Measurements from ENCODE around the gene OGFOD3.
A peak's percentile ranks its signal among the peaks of the same experiment; 100 is the strongest.
"Not testable (repeated sequence)": the region's sequence is repeated elsewhere in the genome, so short reads cannot be mapped to it uniquely, and the experiment has no call there.

Gene OGFOD3

DNA sequence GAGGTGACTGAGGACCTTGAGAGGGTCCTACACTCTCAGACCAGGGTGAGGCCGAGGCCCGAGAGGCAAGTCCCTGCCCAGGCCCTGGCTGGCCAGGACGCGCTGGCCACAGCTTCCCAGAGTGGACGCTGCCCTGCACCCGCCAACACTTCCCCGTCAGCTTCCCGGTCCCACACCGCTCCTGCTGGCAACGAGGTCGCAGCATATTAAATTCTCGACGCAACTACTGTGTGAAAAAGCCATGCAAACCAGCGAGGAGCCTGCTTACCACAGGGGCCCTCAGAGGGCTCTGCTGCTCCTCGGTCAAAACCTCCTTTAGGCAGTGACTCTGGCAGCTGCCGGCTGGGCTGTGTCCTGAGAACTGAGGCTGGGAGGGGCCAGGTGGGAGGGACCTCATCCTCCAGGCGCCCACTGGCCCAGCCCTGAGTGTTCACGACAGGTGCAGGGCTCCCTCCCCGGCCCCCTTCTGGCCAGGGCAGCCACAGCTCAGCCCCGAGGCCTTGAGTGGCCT lies 61.5 kb downstream of the OGFOD3 start:
- DNase-seq (ENCODE audit: low read depth in 3 of 3, low spot score in 1 of 3), result no peak

DNA sequence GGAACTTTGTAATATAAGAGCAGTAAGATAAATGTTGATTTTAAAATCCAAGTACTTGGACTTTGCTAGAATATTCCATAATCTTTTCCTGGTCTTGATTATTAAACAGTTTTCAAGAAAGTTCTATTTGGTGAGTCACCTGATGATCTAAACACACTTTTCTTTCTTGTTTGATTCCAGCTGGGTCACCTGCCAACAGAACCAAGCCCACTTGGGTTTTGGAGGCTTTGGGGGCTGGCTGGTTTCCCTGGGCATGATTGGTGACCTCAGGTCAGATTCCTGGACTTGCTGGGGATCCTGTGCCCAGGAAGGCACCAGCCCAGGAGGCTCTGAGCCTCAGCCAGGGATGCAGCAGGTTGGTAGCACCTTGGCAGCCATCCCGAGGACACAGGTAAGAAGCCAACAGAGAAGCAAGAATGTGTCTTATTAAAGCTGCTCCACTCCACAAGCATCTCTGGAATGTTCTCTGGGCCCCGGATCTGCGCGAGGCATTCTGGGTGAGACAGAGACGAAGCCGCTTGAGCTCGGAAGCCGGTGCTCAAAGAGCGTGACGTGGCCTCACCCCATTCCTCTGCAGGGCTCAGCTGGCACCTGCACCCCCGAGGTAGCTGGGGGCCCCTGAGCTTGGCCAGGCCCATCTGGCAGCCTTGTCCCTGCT lies 62.5 kb downstream of the OGFOD3 start:
- DNase-seq (ENCODE audit: low read depth in 3 of 3, low spot score in 1 of 3), result no peak

DNA sequence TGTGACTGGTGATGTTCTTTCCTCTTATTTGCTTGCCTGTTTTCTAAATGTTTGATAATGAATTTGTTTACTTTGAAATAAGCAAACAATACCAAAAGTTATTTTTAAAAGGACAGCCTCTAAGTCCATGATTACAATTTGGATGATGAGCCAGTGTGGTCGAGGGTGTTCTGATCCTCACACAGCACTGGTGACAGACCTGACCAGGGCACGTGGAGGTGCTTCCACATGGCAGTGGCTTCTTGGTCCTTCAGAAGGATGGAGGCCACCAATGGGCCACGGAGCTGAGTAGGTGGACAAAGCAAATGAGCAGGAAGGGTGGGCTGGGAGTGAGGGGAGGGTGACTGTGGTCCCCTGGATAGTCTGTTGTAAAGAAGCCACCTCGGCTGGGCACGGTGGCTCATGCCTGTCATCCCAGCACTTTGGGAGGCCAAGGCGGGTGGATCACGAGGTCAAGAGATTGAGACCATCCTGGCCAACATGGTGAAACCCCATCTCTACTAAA lies 63.5 kb downstream of the OGFOD3 start:
- DNase-seq (ENCODE audit: low read depth in 3 of 3, low spot score in 1 of 3), result no peak

DNA sequence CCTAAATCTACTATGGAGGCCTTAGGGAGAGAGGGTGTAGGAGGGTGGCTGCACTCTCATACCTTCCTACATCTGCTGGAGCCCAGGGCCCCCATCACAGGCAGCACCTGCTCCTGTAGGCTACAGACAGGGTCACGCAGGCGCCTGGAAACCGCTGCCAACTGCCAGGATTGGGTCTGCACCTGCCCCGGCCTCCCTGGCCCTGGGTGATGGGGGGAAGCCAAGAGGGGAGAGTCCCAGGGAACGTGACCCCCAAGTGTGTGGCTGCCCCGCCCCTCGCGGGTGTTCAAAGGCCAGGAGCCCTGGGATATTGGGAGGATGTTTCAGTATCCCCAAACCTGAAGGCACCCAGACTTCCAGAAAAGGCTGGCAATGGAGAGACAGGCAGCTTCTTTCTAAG lies 64.9 kb downstream of the OGFOD3 start:
- DNase-seq (ENCODE audit: low read depth in 3 of 3, low spot score in 1 of 3), result no peak

DNA sequence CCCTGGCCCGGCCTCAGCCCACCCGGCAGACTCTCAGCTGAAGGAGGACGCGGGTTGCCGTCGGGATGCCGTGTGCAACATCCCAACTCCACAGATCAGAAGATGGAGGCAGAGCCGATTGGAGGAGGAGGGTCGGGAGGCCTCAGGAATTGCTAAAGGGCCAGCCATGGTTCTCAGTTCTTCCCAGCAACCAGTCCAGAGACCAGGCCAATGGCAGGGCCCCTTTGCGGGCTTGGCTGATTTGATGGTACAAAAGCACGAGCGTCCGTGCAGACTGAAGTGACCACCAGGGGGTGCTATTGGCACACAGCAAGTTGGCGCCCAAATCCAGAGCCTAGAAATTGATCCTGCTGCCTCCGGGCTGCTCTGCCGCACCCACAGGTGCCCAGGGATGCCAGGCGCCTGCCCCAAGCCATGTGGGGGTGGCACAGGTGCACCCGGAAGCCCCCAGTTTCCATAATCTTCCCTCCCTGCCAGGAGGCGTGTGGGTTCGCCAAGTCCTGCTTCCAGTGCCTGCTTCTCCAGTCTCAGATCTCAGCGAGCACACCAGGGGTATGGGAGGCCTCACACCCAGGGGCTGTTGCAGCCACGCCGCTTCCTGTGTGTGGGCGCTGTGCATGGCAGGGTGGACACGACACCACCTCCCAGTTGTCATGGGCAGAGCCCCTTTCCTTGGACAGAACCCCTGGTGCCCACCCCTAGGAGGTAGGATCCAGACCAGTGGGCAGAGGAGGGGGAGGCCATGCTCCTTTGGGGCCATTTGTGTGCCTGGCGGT lies 66.5 kb downstream of the OGFOD3 start:
- peak; percentile 56 to 67 (median 66) for DNase-seq (ENCODE audit: low read depth in 3 of 3, low spot score in 1 of 3)

DNA sequence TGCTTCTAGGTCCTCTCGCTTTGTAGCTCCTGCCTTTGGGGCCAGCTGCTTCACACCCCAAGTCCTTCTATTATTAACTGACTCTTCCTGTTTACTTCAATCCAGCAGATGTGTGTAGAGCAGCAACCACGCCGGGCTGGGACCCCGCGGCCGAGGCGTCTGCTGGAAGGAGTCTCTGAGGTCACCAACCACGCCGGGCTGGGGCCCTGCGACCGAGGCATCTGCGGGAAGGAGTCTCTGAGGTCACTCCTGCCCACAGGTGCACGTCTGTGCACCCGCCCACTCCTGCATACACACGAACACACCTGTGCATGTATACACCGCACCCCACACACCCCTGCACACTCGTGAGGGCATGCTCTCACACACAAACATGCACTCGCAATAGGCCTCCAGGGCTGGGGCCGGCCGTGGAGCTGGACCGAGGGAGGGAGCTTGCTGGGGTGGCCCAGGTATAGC lies 67.1 kb downstream of the OGFOD3 start:
- DNase-seq (ENCODE audit: low read depth in 3 of 3, low spot score in 1 of 3), result no peak

DNA sequence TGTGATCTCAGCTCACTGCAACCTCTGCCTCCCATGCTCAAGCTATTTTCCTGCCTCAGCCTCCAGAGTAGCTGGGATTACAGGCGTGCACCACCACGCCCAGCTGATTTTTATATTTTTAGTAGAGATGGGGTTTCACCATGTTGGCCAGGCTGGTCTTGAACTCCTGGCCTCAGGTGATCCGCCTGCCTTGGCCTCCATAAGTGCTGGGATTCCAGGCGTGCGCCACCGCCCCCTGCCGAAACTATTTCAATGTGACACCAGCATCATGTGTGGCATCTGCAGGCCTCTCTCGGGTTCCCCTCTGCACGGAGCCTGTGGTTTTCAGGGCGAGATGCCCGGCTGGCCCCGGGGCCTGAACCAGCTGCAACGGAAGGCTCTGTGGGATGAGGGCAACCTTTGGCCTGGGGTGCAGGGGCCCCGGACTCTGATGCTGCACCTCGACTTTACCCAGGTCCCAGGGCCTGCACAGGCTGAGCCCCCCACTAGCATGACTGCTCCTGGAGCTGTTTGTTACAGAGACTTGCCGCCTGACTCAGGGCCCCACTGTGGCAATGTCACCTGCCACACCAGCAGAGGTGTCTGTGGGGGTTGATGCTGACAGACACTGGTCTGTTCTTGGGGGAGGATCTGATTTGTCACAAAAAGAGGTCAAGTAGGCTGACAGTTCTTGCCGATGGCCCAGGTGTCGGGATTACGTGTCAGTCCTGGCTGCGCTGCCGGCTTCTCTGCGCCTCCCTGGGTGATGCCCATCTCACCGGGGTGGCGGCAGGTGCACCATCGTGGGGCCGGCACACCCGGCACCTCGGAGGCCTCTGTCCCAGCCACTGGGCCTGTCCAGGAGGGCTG lies 68.0 kb downstream of the OGFOD3 start:
- DNase-seq (ENCODE audit: low read depth in 3 of 3, low spot score in 1 of 3), result no peak

DNA sequence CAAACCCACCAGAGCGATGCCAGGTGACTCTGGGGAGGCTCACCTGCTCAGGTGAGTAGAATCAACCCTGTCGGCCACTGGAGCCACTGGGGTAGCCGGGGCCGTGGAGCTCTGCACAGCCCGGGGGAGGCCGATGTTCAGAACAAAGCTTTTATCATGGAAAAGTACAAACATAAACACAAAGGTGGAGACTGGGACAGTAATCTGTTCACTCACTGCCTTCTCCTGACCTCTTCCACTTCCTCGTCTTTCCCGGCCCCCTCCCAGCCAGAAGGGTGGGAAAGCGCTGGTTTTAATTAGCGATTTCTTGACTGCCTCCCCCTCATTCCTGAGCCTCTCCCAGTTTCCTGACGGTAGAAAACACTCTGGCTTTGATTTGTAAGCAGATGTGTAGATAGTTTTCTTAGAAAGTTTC lies 69.1 kb downstream of the OGFOD3 start:
- no peak for DNase-seq (ENCODE audit: low read depth in 3 of 3, low spot score in 1 of 3)

DNA sequence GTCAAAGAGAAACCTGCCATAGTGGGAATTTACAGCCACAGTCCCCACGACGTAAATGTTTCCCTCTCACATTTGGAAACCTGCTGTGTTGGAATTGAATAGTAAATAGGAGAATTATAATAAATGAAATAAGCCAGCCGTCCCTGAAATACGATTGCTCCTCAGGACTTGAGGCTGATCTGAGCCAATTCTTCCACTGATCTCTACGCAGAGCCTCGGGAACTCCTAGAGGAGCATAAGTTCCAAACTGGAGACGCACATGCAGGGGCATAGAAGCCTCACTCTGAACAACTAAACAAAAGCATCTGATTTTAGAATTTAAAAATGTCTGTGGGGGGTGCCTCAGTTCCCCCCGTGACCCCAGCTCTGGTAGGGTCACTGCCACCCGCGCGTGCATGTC lies 69.5 kb downstream of the OGFOD3 start:
- DNase-seq (ENCODE audit: low read depth in 3 of 3, low spot score in 1 of 3), result no peak

DNA sequence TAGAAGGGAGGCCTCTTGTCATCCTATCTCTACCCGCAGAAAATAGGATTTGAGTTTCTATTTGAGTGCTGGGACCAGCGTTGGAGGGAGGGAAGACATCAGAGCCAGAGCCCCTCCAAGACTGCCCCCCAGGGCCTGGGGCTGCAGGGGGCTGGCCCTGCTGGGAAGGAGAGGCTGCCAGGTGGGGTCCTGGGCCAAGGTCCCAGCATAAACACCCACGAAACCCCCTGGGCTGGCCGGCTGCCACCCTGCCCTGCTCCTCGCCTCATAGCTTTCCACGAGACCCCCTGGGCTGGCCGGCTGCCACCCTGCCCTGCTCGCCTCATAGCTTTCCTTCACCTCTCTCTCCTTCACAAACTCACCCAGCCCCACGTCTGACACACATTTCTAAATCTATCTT lies 70.0 kb downstream of the OGFOD3 start:
- DNase-seq (ENCODE audit: low read depth in 3 of 3, low spot score in 1 of 3), result no peak

DNA sequence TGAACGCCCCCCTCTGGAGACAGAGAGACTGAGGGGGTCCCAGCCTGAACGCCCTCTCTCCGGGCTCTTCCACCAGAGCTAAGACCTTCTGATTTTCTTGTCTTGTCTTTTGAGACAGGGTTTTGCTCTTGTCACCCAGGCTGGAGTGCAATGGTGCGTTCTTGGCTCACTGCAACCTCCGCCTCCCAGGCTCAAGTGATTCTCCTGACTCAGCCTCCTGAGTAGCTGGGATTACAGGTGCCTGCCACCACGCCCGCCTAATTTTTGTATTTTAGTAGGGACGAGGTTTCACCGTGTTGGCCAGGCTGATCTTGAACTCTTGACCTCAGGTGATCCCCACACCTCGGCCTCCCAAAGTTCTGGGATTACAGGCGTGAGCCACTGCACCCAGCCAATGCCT lies 70.4 kb downstream of the OGFOD3 start:
- not testable (repeated sequence) for DNase-seq (ENCODE audit: low read depth in 3 of 3, low spot score in 1 of 3)

DNA sequence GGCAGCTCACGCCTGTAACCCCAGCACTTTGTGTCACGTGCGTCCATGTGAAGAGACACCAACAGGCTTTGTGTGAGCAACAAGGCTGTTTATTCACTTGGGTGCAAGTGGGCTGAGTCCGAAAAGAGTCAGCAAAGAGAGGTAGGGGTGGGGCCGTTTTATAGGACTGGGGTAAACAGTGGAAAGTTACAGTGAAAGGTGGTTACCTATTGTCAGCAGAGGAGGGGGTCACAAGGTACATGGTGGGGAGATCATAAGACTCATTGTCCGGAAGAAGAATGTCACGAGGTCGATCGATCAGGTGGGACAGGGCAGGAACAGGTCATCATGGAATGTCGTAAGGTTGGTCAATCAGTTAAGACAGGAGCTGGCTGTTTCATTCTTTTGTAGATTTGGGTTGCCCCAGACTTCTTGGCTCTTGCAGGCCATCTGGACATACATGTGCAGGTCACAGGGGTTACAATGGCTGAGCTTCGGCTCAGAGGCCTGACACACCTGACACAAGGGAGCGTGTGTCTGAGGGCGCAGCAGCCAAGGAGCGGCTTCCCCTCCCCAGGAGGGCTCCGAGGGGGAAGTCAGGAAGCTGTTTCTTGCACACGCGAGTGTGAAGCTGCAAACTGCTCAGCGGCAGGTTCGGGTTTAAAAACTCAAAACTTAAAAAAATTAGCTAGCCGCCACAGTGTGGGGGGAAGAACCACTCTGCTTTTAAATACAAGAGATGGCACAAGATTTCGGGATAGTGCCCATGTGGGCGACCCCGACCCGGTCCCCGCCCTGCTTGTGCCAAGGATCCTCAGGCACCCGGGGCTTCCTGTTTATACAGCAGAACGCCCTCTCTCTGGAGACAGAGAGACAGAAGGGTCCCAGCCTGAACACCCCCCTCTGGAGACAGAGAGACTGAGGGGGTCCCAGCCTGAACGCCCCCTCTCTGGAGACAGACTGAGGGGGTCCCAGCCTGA lies 71.8 kb downstream of the OGFOD3 start:
- DNase-seq (ENCODE audit: low read depth in 3 of 3, low spot score in 1 of 3), result no peak

DNA sequence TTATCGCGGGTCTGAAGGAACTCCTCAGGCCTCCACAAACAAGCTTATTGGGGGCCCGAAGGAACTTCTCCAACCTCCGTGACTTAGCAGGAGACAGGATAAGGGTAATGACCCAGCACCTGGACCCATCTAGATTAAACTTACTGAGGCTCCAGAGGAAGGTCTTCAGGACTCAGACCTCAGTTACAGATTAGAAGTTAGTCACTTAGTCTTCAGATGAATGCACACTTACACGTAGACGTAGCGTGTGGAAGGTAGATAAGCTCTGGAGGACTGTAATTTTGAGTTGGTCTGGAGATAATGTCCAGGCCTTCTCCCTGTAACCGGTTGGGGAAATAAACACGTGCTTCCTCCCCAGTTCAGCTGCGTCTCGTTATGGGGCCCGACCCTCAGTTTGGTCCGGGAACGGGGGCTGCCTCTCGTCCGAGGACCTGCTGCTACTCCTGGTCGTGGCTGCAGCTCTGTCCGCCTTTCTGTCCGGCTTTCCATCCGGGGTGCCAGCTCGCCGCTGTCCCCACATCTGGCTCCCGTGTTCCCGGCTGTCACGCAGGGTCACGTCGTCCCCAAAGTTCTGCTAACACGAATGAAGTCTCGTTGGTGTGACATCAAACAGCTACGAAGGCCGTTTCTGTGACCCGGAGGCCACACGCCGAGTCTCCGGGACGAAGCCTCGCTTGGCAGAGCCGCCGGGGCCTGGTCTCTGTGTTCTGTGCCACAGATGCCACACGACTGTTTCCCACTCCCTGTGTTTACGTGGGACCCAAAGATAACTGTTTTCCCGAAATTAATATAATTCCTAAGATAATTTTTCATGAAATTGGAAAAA lies 73.0 kb downstream of the OGFOD3 start:
- no peak for DNase-seq (ENCODE audit: low read depth in 3 of 3, low spot score in 1 of 3)

DNA sequence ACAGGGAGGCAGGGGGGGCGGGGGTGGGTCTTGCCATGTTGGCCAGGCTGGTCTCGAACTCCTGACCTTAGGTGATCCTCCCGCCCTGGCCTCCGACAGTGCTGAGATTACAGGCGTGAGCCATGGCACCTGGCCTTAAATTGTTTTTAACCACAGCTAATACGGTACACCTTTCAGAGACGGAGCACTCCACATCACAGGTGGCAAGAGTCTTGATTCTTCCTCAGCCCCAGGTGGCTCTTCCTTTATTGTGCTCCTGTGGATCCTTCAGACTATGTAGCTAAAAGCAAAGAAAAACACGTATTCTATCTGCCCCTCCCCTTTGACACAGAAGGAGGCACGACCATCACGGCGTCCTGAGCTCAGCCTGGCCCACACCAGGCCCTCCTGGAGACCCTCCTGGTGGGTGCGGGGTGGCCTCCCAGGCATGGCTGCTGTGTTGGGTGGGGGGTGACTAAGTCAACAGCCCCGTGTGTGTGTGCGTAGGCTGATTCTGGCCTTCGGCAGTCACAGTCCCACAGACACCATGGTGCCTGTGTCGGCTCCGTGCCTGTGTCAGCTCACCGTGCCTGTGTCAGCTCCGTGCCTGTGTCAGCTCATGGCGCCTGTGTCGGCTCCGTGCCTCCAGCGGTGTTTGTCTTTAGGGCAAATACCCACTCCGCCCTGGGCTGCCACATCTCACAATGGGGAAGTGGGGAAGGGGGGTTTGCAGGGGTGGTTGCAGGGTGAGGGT lies 74.0 kb downstream of the OGFOD3 start:
- DNase-seq (ENCODE audit: low read depth in 3 of 3, low spot score in 1 of 3), result no peak

DNA sequence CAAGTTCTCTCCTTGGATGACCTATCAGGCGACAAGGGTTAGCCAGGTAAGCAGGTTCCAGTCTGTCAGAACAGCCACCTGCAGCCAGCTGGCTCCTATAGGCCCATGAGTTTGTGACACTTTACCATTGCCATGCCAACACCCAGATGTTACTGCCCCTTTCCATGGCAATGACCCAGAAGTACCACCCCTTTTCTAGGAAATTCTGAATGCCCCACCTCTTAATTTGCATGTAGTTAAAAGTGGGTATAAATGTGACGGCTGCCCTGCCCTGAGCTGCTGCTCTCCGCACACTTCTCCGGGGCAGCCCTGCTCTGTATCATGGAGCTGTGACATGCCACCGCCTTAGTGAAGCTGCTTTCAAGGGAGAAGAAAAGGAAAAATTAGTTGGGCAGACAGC lies 74.8 kb downstream of the OGFOD3 start:
- DNase-seq (ENCODE audit: low read depth in 3 of 3, low spot score in 1 of 3), result no peak

DNA sequence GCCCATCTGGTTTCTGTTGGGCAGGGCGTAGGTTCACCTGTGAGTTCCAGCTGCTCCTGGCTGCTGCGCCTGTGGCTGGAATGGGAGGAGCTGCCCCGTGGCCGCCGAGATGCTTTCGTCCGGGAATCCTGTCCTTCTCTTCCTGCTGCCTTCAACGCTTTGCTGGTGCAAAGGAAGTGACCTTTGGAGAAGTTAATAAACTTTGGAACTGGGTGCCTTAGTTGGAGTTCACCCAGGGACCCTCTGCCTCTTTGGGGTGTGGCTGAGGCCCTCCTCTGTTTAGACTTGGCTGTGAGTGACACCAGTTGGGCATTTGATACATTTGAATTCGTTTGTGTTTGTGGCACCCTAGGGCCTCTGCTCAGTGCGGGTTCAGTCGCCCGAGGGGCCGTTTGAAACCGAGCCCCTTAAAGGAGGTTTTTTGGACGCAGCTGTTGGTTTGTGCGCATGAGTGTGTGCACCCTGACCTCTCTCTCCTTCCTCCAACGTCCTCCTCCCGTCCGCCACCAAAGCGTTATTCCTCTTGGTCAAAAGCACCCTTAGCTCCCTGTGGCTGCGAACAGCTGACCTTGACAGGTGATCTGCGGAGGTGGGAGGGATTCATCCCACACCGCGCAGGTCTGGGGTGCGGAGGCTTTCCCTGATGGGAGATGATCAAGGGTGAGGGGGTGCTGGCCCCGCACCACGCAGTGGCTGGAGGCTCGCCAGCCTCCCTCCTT lies 75.9 kb downstream of the OGFOD3 start:
- DNase-seq (ENCODE audit: low read depth in 3 of 3, low spot score in 1 of 3), result no peak

DNA sequence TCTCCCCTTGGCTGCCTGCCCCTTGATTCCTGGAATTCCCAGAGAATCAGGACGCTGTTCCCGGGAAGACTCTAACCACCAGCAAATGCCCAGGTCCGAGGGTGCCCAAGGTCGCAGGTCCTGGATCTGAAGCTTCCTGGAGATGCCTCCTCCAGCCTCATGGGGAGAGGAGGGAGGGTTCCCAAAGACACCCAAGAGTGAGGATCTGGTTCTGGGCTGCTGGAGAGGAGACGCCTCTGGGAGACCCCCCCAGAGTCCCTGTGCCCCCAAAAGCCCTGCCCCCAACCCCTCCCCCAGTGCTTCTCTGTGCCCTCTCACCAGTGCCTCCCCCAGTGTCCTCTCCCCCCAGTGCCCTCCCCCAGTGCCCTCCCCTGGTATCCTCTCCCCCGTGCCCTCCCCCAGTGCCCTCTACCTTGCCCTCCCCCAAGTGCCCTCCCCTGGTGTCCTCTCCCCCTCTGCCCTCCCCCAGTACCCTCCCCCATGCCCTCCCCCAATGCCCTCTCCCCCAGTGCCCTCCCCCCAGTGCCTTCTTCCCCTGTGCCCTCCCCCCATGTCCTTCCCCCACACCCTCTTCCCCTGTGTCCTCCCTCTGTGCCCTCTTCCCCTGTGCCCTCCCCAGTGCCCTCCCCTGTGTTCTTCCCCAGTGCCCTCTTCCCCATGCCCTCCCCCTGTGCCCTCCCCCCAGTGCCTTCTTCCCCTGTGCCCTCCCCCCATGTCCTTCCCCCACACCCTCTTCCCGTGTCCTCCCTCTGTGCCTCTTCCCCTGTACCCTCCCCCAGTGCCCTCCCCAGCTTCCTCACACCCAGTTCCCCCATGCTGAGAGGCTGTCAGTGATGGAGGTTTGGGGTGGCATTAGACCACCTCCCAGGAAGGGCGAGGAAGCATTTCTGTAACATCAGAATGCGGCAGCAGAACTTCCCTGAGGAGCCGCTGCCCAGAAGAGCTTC lies 78.5 kb downstream of the OGFOD3 start:
- DNase-seq (ENCODE audit: low read depth in 3 of 3, low spot score in 1 of 3), result no peak

Data from stimulated activated CD4-positive, alpha-beta T cell treated with anti-CD3 and anti-CD28 coated beads, TNF-alpha, amount 100 ng/mL, for 1 hour (primary cell).